Stimulated activated CD8-positive, alpha-beta memory T cell treated with anti-CD3 and anti-CD28 coated beads, Interleukin-15, amount 100 ng/mL, for 1 hour (primary cell): Measurements from ENCODE around the gene TMEM151B.

Source experiments
- DNase-seq: peaks from one replicate; pipeline ENCODE4 v3.0.0-alpha.2; 2020; ENCODE audit warnings: low read depth

The TMEM151B gene

GRCh38 chr6:44232676-44233566 lies 37.3 kb upstream of the TMEM151B start:
- DNase-seq = no peak

GRCh38 chr6:44233567-44234100 lies 36.6 kb upstream of the TMEM151B start:
- DNase-seq = no peak

- DNase-seq = no peak
These were observed 35.9 kb upstream of the TMEM151B start for GRCh38 chr6:44234101-44235025.

GRCh38 chr6:44235269-44235668 lies 35.0 kb upstream of the TMEM151B start:
- DNase-seq = no peak

GRCh38 chr6:44235891-44236516 lies 34.2 kb upstream of the TMEM151B start:
- no peak for DNase-seq

GRCh38 chr6:44237021-44237812 lies 33.0 kb upstream of the TMEM151B start:
- peak; percentile 42 for DNase-seq

- peak; percentile 51 for DNase-seq
These were observed 32.3 kb upstream of the TMEM151B start for GRCh38 chr6:44237813-44238433.

- no peak for DNase-seq
These were observed 31.4 kb upstream of the TMEM151B start for GRCh38 chr6:44238687-44239350.

- no peak for DNase-seq
These were observed 26.9 kb upstream of the TMEM151B start for GRCh38 chr6:44243345-44243744.

GRCh38 chr6:44245391-44245911 lies 24.8 kb upstream of the TMEM151B start:
- DNase-seq = no peak

GRCh38 chr6:44245912-44246662 lies 24.2 kb upstream of the TMEM151B start:
- DNase-seq = peak; percentile 65

- peak; percentile 93 for DNase-seq
These were observed 23.4 kb upstream of the TMEM151B start, which contains the start of gene HSP90AB1 for GRCh38 chr6:44246663-44247337. Gene HSP90AB1 (plus strand): TSS chr6:44247101. CDS start chr6:44248630, 1,529 bp downstream.

- DNase-seq = peak; percentile 77
These were observed 22.6 kb upstream of the TMEM151B start for GRCh38 chr6:44247338-44248302.

- no peak for DNase-seq
These were observed 21.7 kb upstream of the TMEM151B start for GRCh38 chr6:44248579-44248978.

- no peak for DNase-seq
These were observed 21.0 kb upstream of the TMEM151B start for GRCh38 chr6:44249082-44249748.

GRCh38 chr6:44250067-44250717 lies 20.1 kb upstream of the TMEM151B start:
- DNase-seq = no peak
